Keratinocyte (primary cell): ENCODE data around the gene RASGRF2. TPM values are rescaled to one million over a fixed set of nuclear protein-coding genes. Genes with fewer than 3 reads are reported as not detected.

Experiments
- DNase-seq: peaks from one replicate; pipeline ENCODE4 v3.0.0-alpha.2; 2011; ENCODE audit warnings: low read depth, missing footprints, low spot score
- FAIRE-seq: peaks from 2 replicates; lab custom pipeline; 2011; peaks lifted over from hg19 to GRCh38; lab: Jason Lieb, UNC
- H2AFZ ChIP-seq: 2 replicates; pipeline ENCODE4 v1.6.0; 2012; ENCODE audit warnings: low read length, control low read depth, inconsistent platforms; ENCODE audit not compliant: control insufficient read depth
- H3K27ac ChIP-seq: 2 replicates; pipeline ENCODE4 v1.5.1; 2011; ENCODE audit warnings: low read length; ENCODE audit not compliant: control insufficient read depth, insufficient read depth
- H3K27me3 ChIP-seq: 3 replicates; pipeline ENCODE4 v1.6.0; 2011; ENCODE audit warnings: low read length; ENCODE audit not compliant: control insufficient read depth, insufficient read depth; ENCODE audit errors: extremely low read depth
- H3K36me3 ChIP-seq, 2 experiments: 2 replicates in 1 of 2; 3 replicates in 1 of 2; pipeline ENCODE4 v1.5.1; 2011; ENCODE audit warnings: low read length in 2 of 2, mild to moderate bottlenecking in 1 of 2; ENCODE audit not compliant: control insufficient read depth in 2 of 2, insufficient read depth in 2 of 2; ENCODE audit errors: extremely low read depth in 1 of 2
- H3K4me1 ChIP-seq: 3 replicates; pipeline ENCODE4 v1.5.1; 2011; ENCODE audit warnings: low read length; ENCODE audit not compliant: control insufficient read depth, insufficient read depth; ENCODE audit errors: extremely low read depth
- H3K4me2 ChIP-seq: 3 replicates; pipeline ENCODE4 v1.6.0; 2011; ENCODE audit warnings: low read depth, low read length; ENCODE audit not compliant: control insufficient read depth, insufficient read depth; ENCODE audit errors: extremely low read depth
- H3K4me3 ChIP-seq, 3 experiments: fragments of 200-600 bp in 1 of 3; sonication (generic) in 1 of 3; 2 replicates in 2 of 3; 3 replicates in 1 of 3; pipeline ENCODE4 v1.5.1; 2011 to 2016; ENCODE audit warnings: low read length in 3 of 3, mild to moderate bottlenecking in 3 of 3, control low read depth in 2 of 3, inconsistent platforms in 1 of 3, low read depth in 1 of 3, mixed read lengths in 1 of 3, mixed run types in 1 of 3, moderate library complexity in 1 of 3; ENCODE audit not compliant: control insufficient read depth in 2 of 3, insufficient read depth in 2 of 3; ENCODE audit errors: extremely low read depth in 1 of 3
- H3K79me2 ChIP-seq: 2 replicates; pipeline ENCODE4 v1.6.0; 2012; ENCODE audit warnings: low read length; ENCODE audit not compliant: control insufficient read depth, insufficient read depth
- H3K9ac ChIP-seq: 3 replicates; pipeline ENCODE4 v1.6.0; 2011; ENCODE audit warnings: low read length; ENCODE audit not compliant: control insufficient read depth, insufficient read depth; ENCODE audit errors: extremely low read depth
- H3K9me1 ChIP-seq: 3 replicates; pipeline ENCODE4 v1.6.0; 2011; ENCODE audit warnings: low read length; ENCODE audit not compliant: control insufficient read depth, insufficient read depth; ENCODE audit errors: extremely low read depth
- H3K9me3 ChIP-seq: 2 replicates; pipeline ENCODE4 v1.5.1; 2012; ENCODE audit warnings: low read depth, low read length; ENCODE audit not compliant: control insufficient read depth
- H4K20me1 ChIP-seq: 3 replicates; pipeline ENCODE4 v1.6.0; 2011; ENCODE audit warnings: low read length; ENCODE audit not compliant: control insufficient read depth, insufficient read depth; ENCODE audit errors: extremely low read depth
- EZH2 ChIP-seq: IDR thresholded peaks from one replicate; pipeline ENCODE4 v1.6.1; 2012; ENCODE audit warnings: inconsistent platforms, mild to moderate bottlenecking, low read length, moderate library complexity
- dilution Hi-C: fragments of 300-500 bp; cut with MboI; formaldehyde crosslinking; loops from one replicate; pipeline ENCODE4 v1.7.0; 2020; ENCODE audit warnings: low sequenced_read_pairs; ENCODE audit not compliant: extremely low pct_ligation_motif_present
- polyA plus RNA-seq, 5 experiments: library from polyadenylated mRNA; depleted of rRNA in 3 of 5; stranded (reverse) in 3 of 5; stranded (forward) in 1 of 5; unstranded in 1 of 5; fragments of >200 nt; gene quantifications; 1 replicate in 1 of 5; 2 replicates in 3 of 5; 3 replicates in 1 of 5; pipeline versions ENCODE4 v1.2.1 to v1.2.3, GENCODE V29; 2011 to 2012; ENCODE audit warnings: missing spikeins in 2 of 5, low read depth in 1 of 5, low replicate concordance in 1 of 5
- TF ChIP-seq, protein P1 (sequence below), 3 experiments: IDR thresholded peaks in 1 of 3; conservative IDR thresholded peaks in 1 of 3; optimal IDR thresholded peaks in 1 of 3; 2 replicates in 2 of 3; 3 replicates in 1 of 3; pipeline versions ENCODE3 to v1.5.1; 2011; ENCODE audit warnings: low read length in 3 of 3, mild to moderate bottlenecking in 3 of 3, moderate library complexity in 2 of 3, control low read depth in 1 of 3, inconsistent platforms in 1 of 3; ENCODE audit not compliant: insufficient read depth in 2 of 3; ENCODE audit errors: extremely low read depth in 1 of 3

RASGRF2 gene
- polyA plus RNA-seq, 1 donor (not counting 4 experiments of a cell fraction or from before 2014, with no cell fraction given): 0.03 TPM

DNA sequence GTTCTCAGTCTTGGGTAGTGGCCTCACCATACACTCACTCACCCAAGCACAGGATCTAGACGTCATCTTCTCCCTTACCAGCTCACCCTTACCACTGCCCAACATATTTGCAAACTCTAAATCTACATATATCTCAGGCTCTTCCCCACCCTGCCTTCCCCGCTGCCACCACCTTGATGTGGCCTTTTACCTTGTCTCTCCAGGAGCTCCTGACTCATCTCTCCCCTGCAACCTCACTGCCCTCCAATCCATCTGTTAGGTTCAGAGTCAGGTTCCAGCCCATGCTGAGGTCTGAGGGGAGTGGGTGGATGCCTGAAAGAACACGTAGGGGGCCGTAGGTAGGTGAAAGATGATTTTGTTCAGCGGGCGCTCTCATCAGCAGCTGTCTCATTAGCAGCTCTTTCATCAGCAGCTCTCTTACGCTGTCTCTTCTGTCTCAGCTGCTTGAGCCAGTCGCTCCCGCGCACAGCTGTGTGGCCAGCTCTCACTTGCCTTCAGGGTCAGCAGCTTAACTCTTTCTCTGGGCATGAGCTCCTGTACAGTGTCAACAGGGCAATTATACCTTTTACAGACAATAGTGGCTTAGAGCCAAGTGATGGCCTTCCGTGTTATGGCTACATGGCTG, 249.8 kb downstream of the RASGRF2 start:
- dilution Hi-C loops: no loop called here

DNA sequence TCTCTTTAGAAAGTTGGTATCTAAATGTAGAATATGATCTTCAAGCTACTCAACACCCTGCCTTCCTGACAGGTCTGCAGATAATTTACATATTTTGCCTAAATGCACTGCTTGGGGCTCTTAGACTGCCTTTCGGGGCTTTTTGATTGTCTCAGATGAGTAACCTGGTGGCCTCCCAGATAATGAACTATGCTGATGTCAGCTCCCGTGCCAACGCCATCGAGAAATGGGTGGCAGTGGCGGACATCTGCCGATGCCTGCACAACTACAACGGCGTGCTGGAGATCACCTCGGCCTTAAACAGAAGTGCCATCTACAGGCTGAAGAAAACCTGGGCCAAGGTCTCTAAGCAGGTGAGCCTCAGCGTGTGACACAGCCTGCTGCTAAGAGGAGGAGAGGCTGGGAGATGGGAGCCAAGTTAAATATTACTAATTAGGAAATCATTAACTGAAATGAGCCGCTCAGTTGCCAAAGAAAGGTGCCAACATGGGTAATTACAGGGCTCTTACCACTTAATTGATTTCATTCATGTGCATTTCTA, 252.1 kb downstream of the RASGRF2 start:
- Histone ChIP-seq H3K9me1 (no peaks in the 10 kb centered on the region), H3K9me3 (no peaks in the 10 kb centered on the region), H3K79me2 (no peaks in the 10 kb centered on the region), H3K4me1 (peaks cover 9% of the 10 kb centered on the region), H2AFZ (no peak overlapping the region), H3K36me3 (no peaks in the 10 kb centered on the region), H3K4me2 (no peak overlapping the region), H3K27me3 (no peaks in the 10 kb centered on the region), H3K9ac (no peak overlapping the region), H4K20me1 (no peaks in the 10 kb centered on the region), H3K4me3 (no peak overlapping the region), H3K27ac (no peak overlapping the region)
- FAIRE-seq (no peak), DNase-seq (no peak)
- dilution Hi-C loops: no loop called here
- TF ChIP-seq EZH2: no peak
- TF ChIP-seq, protein P1, sequence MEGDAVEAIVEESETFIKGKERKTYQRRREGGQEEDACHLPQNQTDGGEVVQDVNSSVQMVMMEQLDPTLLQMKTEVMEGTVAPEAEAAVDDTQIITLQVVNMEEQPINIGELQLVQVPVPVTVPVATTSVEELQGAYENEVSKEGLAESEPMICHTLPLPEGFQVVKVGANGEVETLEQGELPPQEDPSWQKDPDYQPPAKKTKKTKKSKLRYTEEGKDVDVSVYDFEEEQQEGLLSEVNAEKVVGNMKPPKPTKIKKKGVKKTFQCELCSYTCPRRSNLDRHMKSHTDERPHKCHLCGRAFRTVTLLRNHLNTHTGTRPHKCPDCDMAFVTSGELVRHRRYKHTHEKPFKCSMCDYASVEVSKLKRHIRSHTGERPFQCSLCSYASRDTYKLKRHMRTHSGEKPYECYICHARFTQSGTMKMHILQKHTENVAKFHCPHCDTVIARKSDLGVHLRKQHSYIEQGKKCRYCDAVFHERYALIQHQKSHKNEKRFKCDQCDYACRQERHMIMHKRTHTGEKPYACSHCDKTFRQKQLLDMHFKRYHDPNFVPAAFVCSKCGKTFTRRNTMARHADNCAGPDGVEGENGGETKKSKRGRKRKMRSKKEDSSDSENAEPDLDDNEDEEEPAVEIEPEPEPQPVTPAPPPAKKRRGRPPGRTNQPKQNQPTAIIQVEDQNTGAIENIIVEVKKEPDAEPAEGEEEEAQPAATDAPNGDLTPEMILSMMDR (optimal IDR thresholded peaks at IDR 0.05 in 1 of 3, IDR thresholded peaks at IDR 0.05 in 1 of 3, conservative IDR thresholded peaks at IDR 0.05 in 1 of 3; ENCODE audit: extremely low read depth in 1 of 3, insufficient read depth in 2 of 3, low read length in 3 of 3): no peak

More for the DNA sequence above, 249.8 kb downstream of the RASGRF2 start:
- no peaks in the 10 kb centered on the region for H3K9me3 ChIP-seq
- H3K4me3 ChIP-seq: no peak overlapping the region
- no peak overlapping the region for H3K27ac ChIP-seq
- no peak overlapping the region for H3K9ac ChIP-seq
- no peak overlapping the region for H3K4me2 ChIP-seq
- no peaks in the 10 kb centered on the region for H3K27me3 ChIP-seq
- H3K9me1 ChIP-seq: no peaks in the 10 kb centered on the region
- peaks cover 9% of the 10 kb centered on the region for H3K4me1 ChIP-seq
- TF ChIP-seq EZH2: no peak
- TF ChIP-seq, protein P1 (optimal IDR thresholded peaks at IDR 0.05 in 1 of 3, IDR thresholded peaks at IDR 0.05 in 1 of 3, conservative IDR thresholded peaks at IDR 0.05 in 1 of 3; ENCODE audit: extremely low read depth in 1 of 3, insufficient read depth in 2 of 3, low read length in 3 of 3): no peak
- no peak overlapping the region for H2AFZ ChIP-seq
- H3K36me3 ChIP-seq: no peaks in the 10 kb centered on the region
- H4K20me1 ChIP-seq: no peaks in the 10 kb centered on the region
- no peak for FAIRE-seq
- DNase-seq: no peak
- H3K79me2 ChIP-seq: no peaks in the 10 kb centered on the region
